HG03108 (cell line): ENCODE results near the gene RIPOR3.
"Not testable (repeated sequence)": the region's sequence is repeated elsewhere in the genome, so short reads cannot be mapped to it uniquely, and the experiment has no call there.

Source experiments
- ATAC-seq: cut with Tn5 transposase; IDR thresholded peaks from one replicate; pipeline ENCODE4 v1.9.1; 2021; ENCODE audit warnings: moderate library complexity; ENCODE audit not compliant: unreplicated experiment

RIPOR3 gene

GRCh38 chr20:50560867-50561266 is 130.5 kb downstream of the RIPOR3 start:
- no peak for ATAC-seq

GRCh38 chr20:50559856-50560638 is 131.3 kb downstream of the RIPOR3 start:
- no peak for ATAC-seq

- no peak for ATAC-seq
Measured at GRCh38 chr20:50559149-50559548, 132.2 kb downstream of the RIPOR3 start.

- ATAC-seq: no peak
Measured at GRCh38 chr20:50558483-50558925, 132.8 kb downstream of the RIPOR3 start.

- ATAC-seq: no peak
Measured at GRCh38 chr20:50557549-50558134, 133.7 kb downstream of the RIPOR3 start.

GRCh38 chr20:50555662-50556061 is 135.7 kb downstream of the RIPOR3 start:
- ATAC-seq: no peak

- ATAC-seq: no peak
Measured at GRCh38 chr20:50554694-50555579, 136.4 kb downstream of the RIPOR3 start.

GRCh38 chr20:50552979-50553378 is 138.4 kb downstream of the RIPOR3 start:
- no peak for ATAC-seq

- ATAC-seq: no peak
Measured at GRCh38 chr20:50551288-50551687, 140.1 kb downstream of the RIPOR3 start.

GRCh38 chr20:50550531-50550930 is 140.8 kb downstream of the RIPOR3 start:
- ATAC-seq: no peak

- ATAC-seq: no peak
Measured at GRCh38 chr20:50548396-50548795, 142.9 kb downstream of the RIPOR3 start.

GRCh38 chr20:50547964-50548363 is 143.4 kb downstream of the RIPOR3 start:
- no peak for ATAC-seq

- peak; percentile 35 for ATAC-seq
Measured at GRCh38 chr20:50546729-50547314, 144.5 kb downstream of the RIPOR3 start.

GRCh38 chr20:50545126-50545525 is 146.2 kb downstream of the RIPOR3 start:
- ATAC-seq: no peak

GRCh38 chr20:50543326-50543725 is 148.0 kb downstream of the RIPOR3 start:
- ATAC-seq: no peak

- peak; percentile 50 for ATAC-seq
Measured at GRCh38 chr20:50541606-50542041, 149.7 kb downstream of the RIPOR3 start.

GRCh38 chr20:50540620-50541605 is 150.4 kb downstream of the RIPOR3 start:
- ATAC-seq: peak; percentile 1

GRCh38 chr20:50539798-50540197 is 151.5 kb downstream of the RIPOR3 start:
- not testable (repeated sequence) for ATAC-seq

GRCh38 chr20:50538276-50538675 is 153.1 kb downstream of the RIPOR3 start:
- no peak for ATAC-seq
